ENCODE results near the gene CYSLTR1. TPM values are rescaled to one million over a fixed set of nuclear protein-coding genes. Genes with fewer than 3 reads are reported as not detected.

The CYSLTR1 gene, protein sequence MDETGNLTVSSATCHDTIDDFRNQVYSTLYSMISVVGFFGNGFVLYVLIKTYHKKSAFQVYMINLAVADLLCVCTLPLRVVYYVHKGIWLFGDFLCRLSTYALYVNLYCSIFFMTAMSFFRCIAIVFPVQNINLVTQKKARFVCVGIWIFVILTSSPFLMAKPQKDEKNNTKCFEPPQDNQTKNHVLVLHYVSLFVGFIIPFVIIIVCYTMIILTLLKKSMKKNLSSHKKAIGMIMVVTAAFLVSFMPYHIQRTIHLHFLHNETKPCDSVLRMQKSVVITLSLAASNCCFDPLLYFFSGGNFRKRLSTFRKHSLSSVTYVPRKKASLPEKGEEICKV
- total RNA-seq (2014; rRNA removed; shearing (Covaris generic)) = 0.13 and 0.36 TPM in 2 replicates

DNA sequence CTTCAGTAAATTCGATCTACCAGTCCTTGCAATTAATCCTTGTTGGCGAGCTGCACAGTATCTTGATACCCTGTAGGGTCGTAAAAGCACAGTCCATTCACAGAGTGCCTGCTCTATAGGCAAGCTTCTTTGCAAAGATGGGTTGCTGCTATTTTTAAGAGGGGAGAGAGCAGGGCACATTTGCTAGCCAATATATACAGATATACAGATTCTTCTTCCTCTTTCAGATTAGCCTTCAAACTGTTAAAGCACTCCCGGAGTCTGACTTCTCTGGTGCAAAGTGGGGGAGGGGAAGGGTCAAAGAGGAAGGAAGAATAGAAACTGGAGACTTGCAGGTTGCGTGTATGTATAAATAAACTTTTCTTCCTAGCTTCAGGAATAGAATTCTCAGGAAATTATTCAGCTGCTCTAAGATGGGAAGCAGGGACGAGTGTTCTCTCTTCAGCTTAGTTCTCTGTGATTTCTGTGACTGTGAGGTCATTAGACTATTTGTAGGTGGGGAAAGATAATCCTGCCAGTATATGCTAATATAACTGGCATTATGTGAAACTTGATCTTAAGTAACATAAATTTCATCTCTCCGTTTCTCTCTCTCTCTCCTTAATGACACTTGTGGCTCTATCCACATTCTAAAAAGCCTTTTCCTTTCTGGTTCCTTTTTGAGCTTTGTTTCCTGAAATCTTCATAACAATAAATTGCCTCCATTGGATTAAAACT is at the start of gene CYSLTR1:
CYSLTR1 (minus strand) TSS at position 242 of the 717 bp plus-strand sequence. CDS start 53,865 bp downstream, outside the sequence.
- DNase-seq = no peak
- H3K27me3 ChIP-seq = no peaks in the 10 kb centered on the region
- H3K4me1 ChIP-seq = peaks cover 17% of the 10 kb centered on the region
- no peaks in the 10 kb centered on the region for H3K36me3 ChIP-seq
- no peaks in the 10 kb centered on the region for H3K9me3 ChIP-seq (replicated peaks)
- no peak within 1 kb of the TSS for H3K4me3 ChIP-seq
- H3K27ac ChIP-seq = no peak within 1 kb of the TSS

DNA sequence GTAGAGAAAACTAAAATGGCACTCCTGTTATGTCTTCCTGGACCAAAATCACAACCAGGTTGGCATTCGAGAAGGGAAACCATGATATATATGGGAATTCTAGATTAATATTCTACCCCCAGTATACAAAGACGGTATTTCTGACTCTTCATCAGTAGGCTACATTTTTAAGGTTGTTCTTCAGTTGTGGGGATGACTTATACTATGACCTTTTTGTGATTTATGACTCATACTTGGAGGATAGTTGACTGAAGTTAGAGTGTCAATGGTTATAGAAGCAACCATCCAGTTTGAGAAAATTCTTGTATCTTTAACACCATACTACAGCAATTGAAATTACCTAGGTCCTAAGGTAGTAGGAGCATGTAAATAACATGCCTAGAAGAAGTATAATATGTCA is 49.8 kb upstream of the CYSLTR1 start:
- H3K4me3 ChIP-seq = no peak overlapping the region
- H3K27me3 ChIP-seq = no peaks in the 10 kb centered on the region
- no peak for DNase-seq
- no peaks in the 10 kb centered on the region for H3K36me3 ChIP-seq
- H3K4me1 ChIP-seq = no peaks in the 10 kb centered on the region
- no peaks in the 10 kb centered on the region for H3K9me3 ChIP-seq (replicated peaks)
- no peak overlapping the region for H3K27ac ChIP-seq

DNA sequence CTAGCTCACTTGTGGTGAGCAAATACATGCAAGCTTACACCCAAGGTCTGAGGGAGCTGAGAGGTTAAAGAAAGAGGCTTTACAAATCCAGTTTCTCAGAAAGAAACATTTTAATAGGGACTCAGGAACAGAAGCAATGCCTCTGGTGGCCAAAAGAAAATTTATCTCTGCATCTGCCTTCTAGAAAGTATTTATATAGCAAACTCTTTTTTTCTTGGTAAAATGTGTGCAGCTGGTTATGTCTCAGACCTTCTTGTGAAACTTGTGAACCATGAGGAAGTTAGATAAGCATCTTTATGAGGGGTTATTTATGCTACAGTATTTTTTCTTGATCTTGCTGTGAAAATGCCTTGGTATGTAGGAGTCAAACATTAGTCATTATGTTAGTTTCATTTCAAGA is 48.5 kb upstream of the CYSLTR1 start:
- DNase-seq = no peak
- H3K27ac ChIP-seq = no peak overlapping the region
- H3K9me3 ChIP-seq (replicated peaks) = no peaks in the 10 kb centered on the region
- no peaks in the 10 kb centered on the region for H3K36me3 ChIP-seq
- no peaks in the 10 kb centered on the region for H3K27me3 ChIP-seq
- H3K4me3 ChIP-seq = no peak overlapping the region
- no peaks in the 10 kb centered on the region for H3K4me1 ChIP-seq

DNA sequence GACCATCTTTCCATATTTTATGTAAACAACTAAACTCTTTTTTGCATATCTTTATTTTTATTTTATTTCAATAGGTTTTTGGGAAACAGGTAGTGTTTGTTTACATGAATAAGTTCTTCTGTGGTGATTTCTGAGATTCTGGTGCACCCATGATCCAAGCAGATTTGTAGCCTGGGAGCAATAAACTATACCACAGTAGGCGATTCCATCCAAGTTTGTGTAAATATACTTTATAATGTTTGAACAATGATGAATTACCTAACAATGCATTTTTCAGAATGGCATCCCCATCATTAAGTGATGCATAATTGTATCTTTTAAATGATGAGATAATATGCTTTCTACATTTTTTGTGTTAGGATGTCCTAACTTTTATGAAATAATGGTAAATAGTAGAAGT is 39.2 kb upstream of the CYSLTR1 start:
- Histone ChIP-seq H3K27me3 (no peaks in the 10 kb centered on the region), H3K27ac (no peak overlapping the region), H3K4me3 (no peak overlapping the region), H3K9me3 (replicated peaks) (no peaks in the 10 kb centered on the region), H3K36me3 (no peaks in the 10 kb centered on the region), H3K4me1 (no peaks in the 10 kb centered on the region)
- no peak for DNase-seq

DNA sequence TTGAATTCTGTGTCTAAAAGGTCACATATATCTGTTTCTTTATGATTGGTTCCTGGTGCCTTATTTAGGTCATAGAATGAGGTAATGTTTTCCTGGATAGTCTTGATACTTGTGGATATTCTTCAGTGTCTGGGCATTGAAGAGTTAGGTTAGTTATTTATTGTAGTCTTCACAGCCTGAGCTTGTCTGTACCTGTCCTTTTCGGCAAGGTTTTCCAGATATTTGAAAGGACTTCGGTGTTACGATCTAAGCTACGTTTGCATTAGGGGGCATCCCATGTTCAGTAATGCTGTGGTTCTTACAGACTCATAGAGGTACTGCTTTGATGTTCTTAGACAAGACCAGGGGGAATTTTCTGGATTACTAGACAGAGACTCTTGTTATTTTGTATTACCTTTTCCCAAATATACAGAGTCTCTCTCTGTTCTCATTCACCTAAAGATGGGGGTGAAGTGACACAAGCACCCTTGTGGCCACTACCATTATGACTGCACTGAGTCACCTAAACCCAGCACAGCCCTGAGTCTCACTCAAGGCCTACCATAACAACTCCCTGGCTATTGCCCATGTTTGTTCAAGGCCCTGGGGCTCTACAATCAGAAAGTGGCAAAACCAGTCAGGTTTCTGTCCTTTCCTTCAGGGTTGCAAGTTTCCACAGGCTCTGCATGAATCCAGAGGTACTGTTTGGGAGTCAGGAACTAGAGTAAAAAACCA is 30.1 kb upstream of the CYSLTR1 start:
- no peak overlapping the region for H3K27ac ChIP-seq
- H3K9me3 ChIP-seq (replicated peaks) = no peaks in the 10 kb centered on the region

DNA sequence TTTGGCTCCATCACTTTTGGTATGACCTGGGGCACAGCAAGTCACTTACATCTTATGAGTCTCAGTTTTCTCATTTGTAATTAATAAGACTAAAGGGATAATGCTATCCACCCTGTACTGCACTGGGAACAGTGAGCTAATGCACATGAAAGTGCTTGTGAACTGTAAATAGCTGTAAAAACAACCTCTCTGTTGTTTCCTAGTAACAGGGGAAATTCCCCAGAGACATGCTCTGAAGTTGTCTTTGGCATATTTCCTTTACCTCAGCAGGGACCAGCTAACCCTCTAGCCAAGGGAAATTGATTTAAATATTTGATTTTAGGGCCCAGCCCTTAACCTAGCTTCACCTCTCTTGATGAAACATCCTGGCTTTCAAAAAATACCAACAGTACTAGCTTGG is 6.1 kb upstream of the CYSLTR1 start:
- Histone ChIP-seq H3K4me1 (peaks cover 17% of the 10 kb centered on the region), H3K36me3 (no peaks in the 10 kb centered on the region), H3K4me3 (no peak overlapping the region), H3K9me3 (replicated peaks) (no peaks in the 10 kb centered on the region), H3K27me3 (no peaks in the 10 kb centered on the region), H3K27ac (no peak overlapping the region)
- peak in 1 of 2 experiments; percentile 26 for DNase-seq

More for the DNA sequence above, 30.1 kb upstream of the CYSLTR1 start:
- H3K4me1 ChIP-seq = no peaks in the 10 kb centered on the region
- no peaks in the 10 kb centered on the region for H3K27me3 ChIP-seq
- no peak for DNase-seq
- no peak overlapping the region for H3K4me3 ChIP-seq
- H3K36me3 ChIP-seq = no peaks in the 10 kb centered on the region

DNA sequence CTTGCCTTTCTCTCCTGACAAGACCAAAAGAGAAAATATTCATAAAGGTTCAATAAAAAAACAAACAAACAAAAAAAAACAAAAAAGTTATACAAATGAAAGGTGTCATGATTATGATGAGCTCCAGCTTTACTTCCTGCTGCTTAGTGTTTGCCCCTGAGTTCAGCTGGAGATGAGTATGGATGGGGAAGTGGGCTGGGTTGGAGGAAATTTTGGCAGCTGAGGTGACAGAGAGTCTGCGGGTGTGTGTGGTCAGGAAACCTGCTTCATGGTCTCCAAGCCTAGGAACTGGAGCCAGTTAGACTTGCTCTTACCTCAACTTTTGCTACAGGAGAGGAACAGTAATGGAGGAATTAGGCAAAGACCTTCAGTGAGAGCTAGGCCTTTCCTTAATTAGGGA is 4.3 kb upstream of the CYSLTR1 start:
- H3K4me3 ChIP-seq = no peak overlapping the region
- H3K9me3 ChIP-seq (replicated peaks) = no peaks in the 10 kb centered on the region
- H3K27me3 ChIP-seq = no peaks in the 10 kb centered on the region
- peaks cover 17% of the 10 kb centered on the region for H3K4me1 ChIP-seq
- H3K36me3 ChIP-seq = no peaks in the 10 kb centered on the region
- H3K27ac ChIP-seq = no peak overlapping the region
- no peak for DNase-seq

DNA sequence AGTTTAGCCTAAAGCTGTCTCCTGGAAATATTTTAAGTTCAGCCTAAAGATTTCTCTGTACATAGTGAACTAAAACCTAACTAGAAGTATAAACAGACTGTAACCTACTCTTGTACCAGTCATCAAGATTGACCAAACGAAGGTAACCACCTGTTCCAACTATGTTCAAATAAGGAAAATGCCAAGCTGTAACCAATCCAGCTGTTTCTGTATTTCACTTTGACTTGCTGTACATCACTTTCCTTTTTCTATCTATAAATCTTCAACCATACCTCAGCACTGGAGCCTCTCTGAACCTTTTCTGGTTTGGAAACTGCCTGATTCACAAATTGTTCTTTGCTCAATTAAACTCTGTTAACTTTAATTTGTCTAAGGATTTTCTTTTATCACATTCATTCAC is 3.1 kb upstream of the CYSLTR1 start:
- H3K27ac ChIP-seq = peak overlapping the region; percentile 50
- peak in 1 of 2 experiments; percentile 62 for DNase-seq
- no peaks in the 10 kb centered on the region for H3K27me3 ChIP-seq
- peaks cover 17% of the 10 kb centered on the region for H3K4me1 ChIP-seq
- no peak overlapping the region for H3K4me3 ChIP-seq
- no peaks in the 10 kb centered on the region for H3K36me3 ChIP-seq
- H3K9me3 ChIP-seq (replicated peaks) = no peaks in the 10 kb centered on the region

DNA sequence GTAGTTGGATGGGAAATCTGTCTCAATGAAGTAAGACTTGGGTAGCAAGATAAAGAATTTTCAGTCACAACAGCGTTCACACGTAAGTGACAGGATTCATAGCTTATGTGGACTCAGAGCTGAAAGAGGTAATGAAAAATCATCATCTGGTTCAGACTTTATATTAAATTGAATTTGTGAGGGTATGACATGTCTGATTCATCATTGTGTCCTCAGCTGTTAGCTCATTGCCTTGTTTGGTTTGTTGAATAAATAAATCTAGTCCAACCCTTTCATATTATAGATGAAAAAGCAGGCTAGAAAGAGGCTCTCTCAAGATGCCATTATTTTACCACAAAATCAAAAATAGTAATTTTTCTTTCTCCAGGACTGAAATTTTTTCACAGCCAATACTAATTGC is 2.7 kb upstream of the CYSLTR1 start:
- Histone ChIP-seq H3K27ac (peak overlapping the region; percentile 50), H3K4me1 (peaks cover 17% of the 10 kb centered on the region), H3K27me3 (no peaks in the 10 kb centered on the region), H3K4me3 (no peak overlapping the region), H3K36me3 (no peaks in the 10 kb centered on the region), H3K9me3 (replicated peaks) (no peaks in the 10 kb centered on the region)
- peak in 1 of 2 experiments; percentile 17 for DNase-seq

DNA sequence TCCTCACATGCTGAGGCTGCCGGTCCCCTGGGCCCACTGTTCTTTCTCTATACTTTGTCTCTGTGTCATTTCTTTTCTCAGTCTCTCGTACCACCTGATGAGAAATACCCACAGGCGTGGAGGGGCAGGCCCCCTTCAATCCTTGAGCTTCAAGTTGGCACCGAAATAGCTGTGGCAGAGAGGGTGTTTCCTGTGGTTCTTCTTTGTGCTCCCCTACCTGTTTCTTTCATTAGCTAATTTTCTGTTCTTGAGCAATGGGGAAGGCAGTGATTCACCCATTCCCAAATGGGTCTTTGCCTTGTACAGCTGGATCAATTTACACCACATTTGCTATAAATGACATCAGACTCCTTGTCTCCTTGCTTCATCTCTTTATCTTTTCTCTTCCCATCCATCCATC is 2.1 kb upstream of the CYSLTR1 start:
- Histone ChIP-seq H3K36me3 (no peaks in the 10 kb centered on the region), H3K4me1 (peaks cover 17% of the 10 kb centered on the region), H3K27me3 (no peaks in the 10 kb centered on the region), H3K27ac (peak overlapping the region; percentile 50; the same call in 1 of the 2 replicates), H3K4me3 (no peak overlapping the region), H3K9me3 (replicated peaks) (no peaks in the 10 kb centered on the region)
- DNase-seq = no peak

DNA sequence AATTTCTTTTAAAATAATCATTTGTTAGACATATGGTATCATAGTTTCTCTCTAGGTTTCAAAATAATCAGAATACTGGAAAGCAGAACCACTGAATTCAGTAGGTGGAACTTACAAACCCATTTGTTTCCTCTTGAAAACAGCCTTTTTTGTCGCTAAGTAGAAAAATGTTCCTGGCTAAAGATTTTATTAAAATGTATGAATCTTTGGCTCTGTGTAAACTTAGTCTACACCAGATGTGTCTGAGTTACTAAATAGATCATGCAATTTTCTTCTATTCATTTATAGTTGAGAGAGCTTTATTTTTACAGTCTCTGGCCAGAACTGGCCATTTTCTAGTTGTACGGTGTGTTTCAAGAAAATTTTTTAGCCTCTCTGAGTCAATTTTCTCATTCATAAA is 1.0 kb downstream of the CYSLTR1 start:
- Histone ChIP-seq H3K4me3 (no peak overlapping the region), H3K9me3 (replicated peaks) (no peaks in the 10 kb centered on the region), H3K36me3 (no peaks in the 10 kb centered on the region), H3K27ac (no peak overlapping the region), H3K27me3 (no peaks in the 10 kb centered on the region), H3K4me1 (peaks cover 17% of the 10 kb centered on the region)
- no peak for DNase-seq

DNA sequence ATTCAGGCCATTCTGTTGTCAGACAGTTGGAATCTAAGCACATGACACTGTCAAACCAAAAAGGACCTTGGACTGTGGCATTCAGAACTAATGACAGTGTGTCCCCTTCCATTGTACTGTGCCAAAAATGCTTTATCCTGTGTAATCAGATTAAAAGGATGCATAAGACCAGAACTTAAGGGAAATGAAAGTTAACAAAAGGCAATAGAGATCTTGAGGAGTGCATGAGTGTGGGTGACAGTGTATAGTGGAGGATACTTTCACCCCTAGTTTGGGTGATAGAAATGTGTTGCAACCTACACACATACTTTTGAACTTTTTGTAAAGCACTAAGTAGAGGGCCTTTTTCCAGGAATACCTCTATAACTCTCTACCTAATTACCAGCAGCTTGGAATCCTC is 4.5 kb downstream of the CYSLTR1 start:
- Histone ChIP-seq H3K4me1 (no peaks in the 10 kb centered on the region), H3K27me3 (no peaks in the 10 kb centered on the region), H3K36me3 (no peaks in the 10 kb centered on the region), H3K4me3 (no peak overlapping the region), H3K9me3 (replicated peaks) (no peaks in the 10 kb centered on the region), H3K27ac (no peak overlapping the region)
- DNase-seq = no peak

DNA sequence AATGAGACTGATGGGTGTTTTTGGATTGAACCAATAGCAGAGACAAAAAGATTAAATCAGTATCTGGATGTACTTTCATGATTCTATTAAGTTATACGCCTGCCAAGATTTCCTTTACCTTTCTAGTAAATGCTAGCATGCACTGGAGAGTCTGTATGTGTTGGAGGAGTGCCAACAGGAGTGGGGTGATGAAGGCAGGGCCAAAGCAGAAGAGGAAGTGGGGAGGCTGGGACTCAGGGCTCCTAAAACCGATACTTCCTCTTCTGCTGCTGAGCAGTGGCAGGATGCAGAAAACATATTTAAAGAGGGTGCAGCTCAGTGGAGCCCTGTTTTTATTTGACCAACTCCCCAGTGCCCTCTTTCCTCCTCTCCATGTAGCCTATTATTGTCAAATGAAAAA is 5.6 kb downstream of the CYSLTR1 start:
- Histone ChIP-seq H3K27ac (no peak overlapping the region), H3K4me1 (no peaks in the 10 kb centered on the region), H3K27me3 (no peaks in the 10 kb centered on the region), H3K9me3 (replicated peaks) (no peaks in the 10 kb centered on the region), H3K36me3 (no peaks in the 10 kb centered on the region), H3K4me3 (no peak overlapping the region)
- peak in 1 of 2 experiments; percentile 27 for DNase-seq

DNA sequence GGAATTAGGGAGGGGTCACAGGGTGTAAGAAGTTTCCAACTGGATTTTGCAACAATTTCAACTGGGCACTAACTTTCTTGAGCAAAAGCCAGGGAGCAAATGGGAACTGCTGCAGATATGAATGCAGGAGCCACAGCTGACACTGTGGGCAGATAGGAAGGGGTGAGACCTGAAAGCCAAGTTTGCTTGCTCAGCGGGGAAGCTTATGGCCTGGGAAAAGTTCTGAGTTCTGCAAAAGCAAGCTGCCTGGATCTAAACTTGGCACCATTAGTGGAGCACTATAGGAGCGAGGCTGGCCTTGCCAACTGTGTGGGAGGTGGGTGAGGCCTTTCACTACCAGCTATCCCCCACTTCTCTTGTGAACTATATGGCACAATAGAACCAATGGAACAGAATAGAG is 11.1 kb downstream of the CYSLTR1 start:
- Histone ChIP-seq H3K9me3 (replicated peaks) (no peaks in the 10 kb centered on the region), H3K27ac (no peak overlapping the region), H3K27me3 (no peaks in the 10 kb centered on the region), H3K36me3 (no peaks in the 10 kb centered on the region), H3K4me1 (no peaks in the 10 kb centered on the region), H3K4me3 (no peak overlapping the region)
- DNase-seq = no peak

DNA sequence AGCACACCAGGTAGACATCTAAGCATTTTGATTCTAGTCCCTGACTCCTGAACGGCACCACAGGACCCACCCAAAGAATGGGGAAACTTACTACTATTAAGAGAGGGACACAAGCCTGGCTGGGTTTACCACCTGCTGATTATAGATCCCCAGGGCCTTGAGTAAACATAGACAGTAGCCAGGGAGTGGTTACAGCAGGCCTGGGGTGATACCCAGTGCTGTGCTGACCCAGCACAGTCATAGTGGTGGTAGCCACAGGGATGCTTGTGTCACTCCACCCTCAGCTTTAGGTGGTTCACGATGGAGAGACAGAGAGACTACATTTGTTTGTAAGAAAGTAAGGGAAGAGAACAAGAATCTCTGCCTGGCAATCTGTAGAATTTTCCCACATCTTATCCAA is 11.7 kb downstream of the CYSLTR1 start:
- no peaks in the 10 kb centered on the region for H3K4me1 ChIP-seq
- H3K27ac ChIP-seq = no peak overlapping the region
- no peak for DNase-seq

More for the DNA sequence above, 11.7 kb downstream of the CYSLTR1 start:
- Histone ChIP-seq H3K36me3 (no peaks in the 10 kb centered on the region), H3K27me3 (no peaks in the 10 kb centered on the region), H3K4me3 (no peak overlapping the region), H3K9me3 (replicated peaks) (no peaks in the 10 kb centered on the region)

Measured in SJCRH30 (cell line).